GM18870 (cell line): ENCODE measurements around the gene ALOX15.
"Not testable (repeated sequence)": the region's sequence is repeated elsewhere in the genome, so short reads cannot be mapped to it uniquely, and the experiment has no call there.

Source experiments
- ATAC-seq: cut with Tn5 transposase; IDR thresholded peaks from one replicate; pipeline ENCODE4 v1.9.1; 2021; ENCODE audit warnings: moderate library complexity; ENCODE audit not compliant: unreplicated experiment

The ALOX15 gene, protein sequence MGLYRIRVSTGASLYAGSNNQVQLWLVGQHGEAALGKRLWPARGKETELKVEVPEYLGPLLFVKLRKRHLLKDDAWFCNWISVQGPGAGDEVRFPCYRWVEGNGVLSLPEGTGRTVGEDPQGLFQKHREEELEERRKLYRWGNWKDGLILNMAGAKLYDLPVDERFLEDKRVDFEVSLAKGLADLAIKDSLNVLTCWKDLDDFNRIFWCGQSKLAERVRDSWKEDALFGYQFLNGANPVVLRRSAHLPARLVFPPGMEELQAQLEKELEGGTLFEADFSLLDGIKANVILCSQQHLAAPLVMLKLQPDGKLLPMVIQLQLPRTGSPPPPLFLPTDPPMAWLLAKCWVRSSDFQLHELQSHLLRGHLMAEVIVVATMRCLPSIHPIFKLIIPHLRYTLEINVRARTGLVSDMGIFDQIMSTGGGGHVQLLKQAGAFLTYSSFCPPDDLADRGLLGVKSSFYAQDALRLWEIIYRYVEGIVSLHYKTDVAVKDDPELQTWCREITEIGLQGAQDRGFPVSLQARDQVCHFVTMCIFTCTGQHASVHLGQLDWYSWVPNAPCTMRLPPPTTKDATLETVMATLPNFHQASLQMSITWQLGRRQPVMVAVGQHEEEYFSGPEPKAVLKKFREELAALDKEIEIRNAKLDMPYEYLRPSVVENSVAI

DNA sequence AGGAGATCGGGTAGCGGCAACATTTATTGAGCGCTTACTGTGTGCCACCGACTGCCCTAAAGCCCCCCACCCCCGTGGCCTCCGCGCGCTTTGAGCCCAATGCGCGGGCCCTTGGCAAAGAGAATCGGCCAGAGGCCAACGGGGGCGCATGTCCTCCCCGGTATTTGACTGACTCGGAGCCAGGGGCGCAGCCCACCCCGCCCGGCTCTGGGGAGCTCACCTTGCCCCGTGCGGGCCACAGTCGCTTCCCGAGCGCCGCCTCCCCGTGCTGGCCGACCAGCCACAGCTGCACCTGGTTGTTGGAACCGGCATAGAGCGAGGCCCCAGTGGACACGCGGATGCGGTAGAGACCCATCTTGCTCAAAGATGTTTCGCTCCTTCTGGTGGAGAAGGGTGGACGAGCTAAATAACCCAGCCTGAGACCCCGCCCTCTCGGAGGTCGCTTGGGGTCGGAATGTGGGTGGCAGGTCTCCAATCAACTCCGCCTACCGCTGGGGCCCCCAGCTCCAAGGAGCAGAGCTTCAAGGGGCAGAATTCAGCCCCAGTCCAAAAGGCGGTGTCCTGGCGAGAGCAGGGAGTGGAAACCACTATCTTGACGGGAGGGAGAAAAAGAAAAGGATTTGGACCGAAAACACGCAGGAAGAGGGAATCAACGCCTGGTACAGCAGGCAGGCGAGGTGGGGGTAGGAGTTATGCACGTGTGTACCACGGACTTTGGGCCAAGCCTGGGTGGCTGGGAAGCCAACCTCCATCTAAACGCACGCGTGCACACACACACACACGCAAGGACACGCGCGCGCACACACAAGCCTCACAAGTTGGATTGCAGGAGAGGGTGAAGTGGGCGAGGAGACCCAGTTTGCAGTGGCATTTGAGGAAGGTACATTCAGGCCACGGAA, at the start of gene ALOX15:
Gene ALOX15 (minus strand): TSS at position 382 of the 899 bp plus-strand sequence. CDS start 27 bp downstream, at position 355.
- no peak for ATAC-seq

DNA sequence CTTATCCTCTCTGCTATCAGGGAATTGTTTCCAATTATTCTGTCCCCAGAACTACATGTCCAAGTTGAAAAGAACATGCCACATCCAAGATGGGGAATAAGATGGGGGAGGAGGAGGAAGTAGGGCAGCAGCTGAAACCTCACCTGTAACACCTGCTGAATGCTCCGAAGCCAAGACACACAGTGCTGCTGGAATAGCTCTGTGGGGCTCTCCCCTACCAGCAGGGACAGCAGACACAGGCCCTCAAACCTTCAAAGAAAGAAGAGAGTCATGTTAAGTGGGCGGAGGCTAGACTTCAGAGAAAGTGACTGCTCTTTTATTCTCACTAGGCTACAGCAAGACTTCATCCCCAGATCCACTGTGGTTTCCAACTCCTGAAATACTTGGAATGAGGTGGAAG, 49.3 kb upstream of the ALOX15 start:
- ATAC-seq = no peak

DNA sequence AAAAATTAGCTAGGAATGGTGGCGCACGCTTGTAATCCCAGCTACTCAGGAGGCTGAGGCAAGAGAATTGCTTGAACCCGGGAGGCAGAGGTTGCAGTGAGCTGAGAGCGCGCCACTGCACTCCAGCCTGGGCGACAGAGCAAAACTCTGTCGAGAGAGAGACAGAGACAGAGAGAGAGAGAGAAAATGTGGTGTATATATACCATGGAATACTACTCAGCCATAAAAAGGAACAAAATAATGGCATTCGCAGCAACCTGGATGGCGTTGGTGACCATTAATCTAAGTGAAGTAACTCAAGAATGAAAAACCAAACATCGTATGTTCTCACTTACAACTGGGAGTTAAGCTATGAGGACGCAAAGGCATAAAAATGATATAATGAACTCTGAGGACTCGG, 48.4 kb upstream of the ALOX15 start:
- not testable (repeated sequence) for ATAC-seq

DNA sequence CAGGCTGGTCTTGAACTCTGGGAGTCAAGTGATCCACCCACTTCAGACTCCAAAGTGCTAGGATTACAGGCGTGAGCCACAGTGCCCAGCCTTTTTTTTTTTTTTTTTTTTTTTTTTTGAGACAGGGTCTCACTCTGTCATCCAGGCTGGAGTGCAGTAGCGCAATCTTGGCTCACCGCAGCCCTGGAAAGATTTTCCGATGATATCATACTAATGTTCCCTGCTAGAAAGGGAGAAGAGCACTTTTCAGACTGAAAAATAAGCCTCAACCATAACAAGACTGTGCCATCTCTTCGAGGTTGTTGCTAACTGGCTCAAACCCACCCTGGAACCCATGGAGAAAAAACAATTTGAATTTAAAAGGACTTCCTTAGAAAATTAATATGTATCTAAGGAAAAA, 42.3 kb upstream of the ALOX15 start:
- not testable (repeated sequence) for ATAC-seq

DNA sequence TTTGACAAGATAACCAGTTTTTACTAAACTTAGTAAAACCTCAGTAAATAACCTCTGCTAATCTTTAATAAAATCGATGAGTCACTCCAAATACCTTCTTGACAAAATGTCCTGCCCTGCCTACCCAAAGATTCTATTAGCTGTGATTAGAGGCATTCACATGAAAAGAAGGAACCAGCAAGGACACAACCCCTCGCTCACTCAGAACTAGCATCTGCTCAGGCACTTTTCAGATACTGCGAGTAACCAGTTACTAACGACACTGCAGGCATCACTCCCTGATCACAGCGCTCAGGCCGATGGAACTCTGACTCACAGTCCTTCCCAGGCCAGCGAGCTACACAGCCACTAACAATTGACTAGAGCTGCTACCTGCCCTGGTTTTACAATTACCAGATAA, 38.2 kb upstream of the ALOX15 start:
- ATAC-seq = no peak

DNA sequence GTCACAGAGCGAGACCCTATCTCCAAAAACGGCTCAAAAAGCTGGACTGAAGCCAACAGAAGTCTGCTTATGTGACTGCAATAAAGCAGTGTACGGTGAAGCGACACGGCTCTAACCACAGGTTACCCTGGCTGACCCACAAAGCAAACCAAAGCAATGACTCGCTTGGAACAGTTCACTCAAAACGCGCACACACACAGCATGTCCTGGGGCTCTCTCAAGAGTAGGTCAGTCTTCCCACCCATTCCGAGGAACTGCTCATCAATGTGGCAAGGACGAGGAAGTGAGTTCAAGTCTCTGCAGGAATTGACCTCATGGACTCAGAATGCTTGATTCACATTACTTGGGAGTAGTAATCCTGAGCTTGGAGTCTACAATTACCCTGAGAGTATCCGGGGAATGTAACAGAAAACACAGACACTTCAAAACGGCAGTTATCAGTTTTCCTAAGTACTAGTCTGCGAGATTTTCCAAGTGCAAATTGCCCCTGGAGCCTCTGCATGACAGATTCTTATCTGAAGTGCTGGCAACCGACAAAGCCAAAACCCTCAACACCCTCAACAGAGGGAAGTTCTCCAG, 37.1 kb upstream of the ALOX15 start:
- no peak for ATAC-seq

DNA sequence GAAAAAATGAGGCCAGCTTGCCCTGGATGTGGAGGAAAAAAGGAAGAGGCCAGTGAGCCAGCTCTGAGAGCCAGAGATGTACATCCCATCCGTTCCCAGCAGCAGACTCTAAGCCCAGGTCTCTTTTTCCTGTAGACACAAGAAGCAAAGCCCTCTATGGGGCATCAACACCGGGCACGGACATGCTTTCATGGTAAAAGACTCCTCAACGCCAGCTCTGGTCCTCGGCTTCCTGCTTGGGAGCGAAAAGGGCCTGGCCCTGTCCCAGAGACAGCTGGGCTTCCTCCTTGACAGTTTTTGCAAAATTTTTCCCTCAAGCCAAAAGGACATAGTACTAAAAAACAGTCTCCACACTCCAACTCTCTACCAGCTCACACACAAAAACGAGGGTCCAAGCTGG, 35.3 kb upstream of the ALOX15 start:
- no peak for ATAC-seq

DNA sequence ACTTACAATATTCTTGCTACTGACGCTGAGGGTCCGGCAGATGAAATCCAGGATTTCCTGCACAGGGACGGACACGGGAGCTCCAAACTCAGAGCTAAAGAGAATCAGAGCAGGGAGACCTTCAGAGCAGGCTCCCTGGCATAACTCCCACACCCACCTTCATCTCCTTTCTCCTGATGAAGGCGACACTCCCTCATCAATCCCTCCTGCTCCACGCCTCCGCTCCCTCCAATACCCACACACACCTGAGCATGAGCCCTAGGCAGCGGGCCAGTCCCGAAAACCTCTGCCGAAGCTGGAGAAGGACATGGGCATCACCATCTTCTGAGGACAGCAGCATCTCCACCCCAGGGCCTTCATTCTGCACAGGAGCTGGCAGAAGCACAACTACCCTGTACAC, 34.3 kb upstream of the ALOX15 start:
- ATAC-seq = no peak

DNA sequence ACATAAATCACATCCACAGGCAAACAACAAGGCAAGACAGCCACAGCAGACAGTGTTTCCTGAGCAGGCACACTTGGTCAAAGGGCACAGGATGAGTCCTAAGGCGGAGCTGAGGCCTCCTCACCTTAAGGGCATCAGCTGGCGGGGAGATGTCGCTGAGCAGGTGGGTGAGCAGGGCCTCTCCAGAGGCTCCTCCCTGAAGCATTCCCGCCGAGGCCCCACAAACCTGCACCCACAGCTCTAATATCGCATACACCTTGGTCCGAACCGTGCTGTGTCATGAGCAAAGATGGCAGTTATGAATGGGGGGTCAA, 33.2 kb upstream of the ALOX15 start:
- no peak for ATAC-seq

DNA sequence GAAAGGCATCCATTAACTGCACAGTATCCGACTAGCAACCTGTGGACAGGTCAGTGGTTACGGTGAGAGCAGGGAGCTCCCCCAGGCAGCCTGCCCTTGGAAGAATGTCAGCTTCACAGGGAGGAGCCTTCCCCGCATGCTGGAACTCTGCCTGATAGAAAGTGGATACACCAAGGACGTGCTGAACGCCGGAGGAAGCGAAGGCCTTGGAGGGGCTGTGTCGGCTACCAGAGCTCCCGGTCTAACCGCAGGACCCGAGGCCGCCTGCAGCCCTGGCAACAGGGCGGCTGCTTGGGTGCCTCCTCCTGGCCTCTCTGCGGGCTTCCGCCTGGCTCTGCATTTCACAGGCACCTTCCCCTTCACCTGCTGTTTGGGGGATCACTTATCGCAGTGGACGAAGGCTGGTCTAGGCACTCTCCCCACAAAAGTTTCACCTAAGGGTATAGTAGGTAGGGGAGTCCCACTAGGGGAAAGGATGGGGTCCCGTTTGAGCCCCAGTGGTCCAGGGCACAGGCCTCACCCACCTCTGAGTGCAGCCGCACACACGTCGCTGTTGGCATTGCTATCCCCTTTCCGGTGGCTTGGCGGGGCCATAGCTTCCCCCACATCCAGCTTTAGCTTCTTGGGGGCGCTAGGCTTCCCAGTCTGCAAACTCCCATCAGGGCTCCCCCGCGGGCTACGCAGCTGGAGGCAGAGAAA, 32.7 kb upstream of the ALOX15 start:
- no peak for ATAC-seq

DNA sequence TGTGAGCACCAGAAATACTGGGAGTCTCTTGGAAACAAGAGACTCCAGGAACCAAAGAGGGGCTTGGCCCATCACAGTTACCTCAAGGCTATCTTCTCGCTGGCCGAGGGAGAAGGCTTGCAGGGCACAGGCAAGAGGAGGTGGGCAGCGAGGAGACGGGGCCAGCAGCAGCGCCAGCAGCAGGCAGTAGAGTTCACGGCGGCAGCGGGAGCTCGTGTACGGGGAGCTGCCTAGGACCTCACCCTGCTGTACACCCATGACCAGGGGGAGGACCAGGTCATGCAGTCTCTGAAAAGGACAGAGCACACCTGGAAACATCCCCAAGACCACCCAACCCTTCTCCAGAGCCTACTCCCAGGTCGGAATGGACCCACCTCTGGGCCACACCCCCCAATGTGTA, 31.7 kb upstream of the ALOX15 start:
- ATAC-seq = no peak

DNA sequence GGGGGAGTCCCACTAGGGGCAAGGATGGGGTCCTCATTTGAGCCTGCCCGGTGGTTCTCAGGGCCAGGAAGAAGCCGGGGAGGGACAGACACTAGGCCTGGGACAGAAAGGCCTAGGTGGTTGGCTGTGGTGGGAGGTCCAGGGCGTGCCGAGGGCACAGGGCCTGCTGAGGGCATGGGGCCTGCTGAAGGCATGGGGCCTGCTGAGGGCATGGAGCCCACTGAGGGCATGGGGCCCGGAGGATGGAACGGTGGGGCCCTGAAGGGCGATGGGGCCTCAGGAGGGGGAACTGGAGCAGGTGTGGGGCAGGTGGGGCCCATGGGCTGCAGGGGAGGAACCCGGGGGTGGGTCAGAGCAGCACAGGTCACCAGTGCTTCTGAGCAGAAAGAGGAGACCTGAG, 31.3 kb upstream of the ALOX15 start:
- ATAC-seq = no peak

DNA sequence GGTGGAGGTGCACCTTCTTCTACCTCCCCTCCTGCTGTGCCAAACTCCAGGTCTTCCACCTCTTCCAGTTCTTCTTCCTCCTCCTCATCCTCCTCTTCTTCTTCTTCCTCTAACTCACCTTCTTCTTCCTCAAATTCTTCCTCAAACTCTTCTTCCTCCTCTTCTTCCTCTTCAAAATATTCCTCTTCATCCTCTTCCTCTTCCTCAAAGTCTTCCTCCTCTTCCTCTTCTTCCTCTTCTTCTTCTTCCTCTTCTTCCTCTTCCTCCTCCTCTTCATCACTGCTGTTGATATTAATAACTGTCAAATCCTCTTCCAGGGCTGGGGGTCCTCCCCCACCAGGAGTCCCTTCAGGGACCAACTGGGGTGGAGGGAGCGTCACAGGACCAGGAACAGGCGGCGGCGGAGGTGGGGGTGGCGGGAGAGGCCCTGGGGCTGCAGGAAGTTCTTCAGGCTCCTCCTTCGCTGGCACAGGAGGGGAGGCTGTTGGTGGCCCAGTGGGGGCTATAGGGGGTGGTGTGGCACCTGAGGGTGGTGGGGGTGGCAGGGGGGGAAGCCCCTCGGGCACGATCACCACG, 30.7 kb upstream of the ALOX15 start:
- no peak for ATAC-seq

DNA sequence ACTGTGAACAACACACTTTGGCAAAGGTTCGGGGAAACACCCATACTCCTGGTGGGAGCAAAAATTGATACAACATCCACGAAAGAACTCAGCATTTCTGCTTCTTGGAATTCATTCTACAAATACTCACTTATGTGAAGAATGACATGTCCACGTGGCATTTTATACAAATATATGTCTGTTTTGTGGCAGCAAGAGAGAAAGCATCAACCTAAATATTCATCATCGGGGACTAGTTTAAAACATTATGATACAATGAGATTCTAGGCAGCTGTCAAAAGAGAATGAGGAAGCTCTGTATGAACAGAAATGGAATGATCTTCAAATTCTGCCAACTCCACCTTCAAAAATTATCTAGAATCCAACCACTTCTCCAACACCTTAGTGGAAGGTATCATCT, 25.7 kb upstream of the ALOX15 start:
- ATAC-seq = no peak

DNA sequence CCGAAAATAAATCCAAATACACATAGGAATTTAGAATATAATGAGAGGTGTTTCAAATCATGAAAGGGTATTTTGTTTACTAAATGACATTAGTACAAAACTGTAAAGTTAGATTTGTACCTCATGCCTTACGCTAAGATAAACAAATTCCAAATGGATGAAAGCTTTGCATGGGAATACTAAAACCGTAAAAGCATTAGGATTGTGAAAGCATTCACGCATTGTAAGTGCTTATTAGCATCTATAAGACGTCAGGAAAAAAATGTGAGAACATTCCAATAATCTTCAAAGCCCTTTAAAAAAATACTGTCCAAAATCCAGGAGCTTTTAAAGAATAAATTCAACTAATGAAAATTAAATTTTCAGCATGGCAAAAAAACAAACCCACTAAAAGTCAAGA, 24.8 kb upstream of the ALOX15 start:
- ATAC-seq = no peak

DNA sequence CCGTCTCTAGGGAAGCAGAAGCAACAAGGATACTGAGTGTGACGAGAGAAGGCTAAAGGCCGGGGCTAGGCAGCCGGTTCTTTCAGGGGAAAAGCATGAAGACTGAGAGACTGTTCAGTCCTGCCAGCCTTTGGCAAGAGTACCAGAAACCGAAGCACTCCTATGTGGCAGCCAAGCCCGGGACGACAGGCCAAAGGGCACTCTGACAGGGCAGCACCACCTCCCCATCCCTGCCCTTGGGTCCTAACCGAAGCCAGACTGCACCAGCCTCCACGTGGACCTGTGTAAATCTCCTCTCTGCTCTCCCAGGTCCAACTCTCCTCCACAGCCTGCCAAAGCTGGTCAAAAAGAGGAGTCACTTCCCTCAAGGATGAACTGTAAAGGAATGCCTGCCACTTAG, 23.5 kb upstream of the ALOX15 start:
- no peak for ATAC-seq

DNA sequence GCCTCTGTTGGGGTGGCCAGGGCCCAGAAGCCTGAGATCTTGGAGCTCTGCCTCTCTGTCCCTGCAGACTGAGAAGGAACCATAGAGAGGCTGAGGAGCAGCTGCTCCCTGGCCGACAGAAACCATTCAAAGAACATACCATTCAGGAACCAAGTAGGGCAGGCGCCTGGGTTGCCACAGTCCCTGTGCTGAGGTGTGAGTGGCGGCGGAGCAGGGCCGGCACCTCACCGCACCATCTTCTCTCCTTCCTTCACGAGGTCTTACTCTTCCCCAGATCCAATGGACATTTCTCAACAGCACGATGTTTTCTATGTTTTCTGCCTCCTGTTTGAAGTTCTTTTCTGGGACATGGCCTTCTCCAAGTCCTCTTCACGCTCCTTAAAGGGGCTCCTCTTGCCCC, 22.8 kb upstream of the ALOX15 start:
- no peak for ATAC-seq

DNA sequence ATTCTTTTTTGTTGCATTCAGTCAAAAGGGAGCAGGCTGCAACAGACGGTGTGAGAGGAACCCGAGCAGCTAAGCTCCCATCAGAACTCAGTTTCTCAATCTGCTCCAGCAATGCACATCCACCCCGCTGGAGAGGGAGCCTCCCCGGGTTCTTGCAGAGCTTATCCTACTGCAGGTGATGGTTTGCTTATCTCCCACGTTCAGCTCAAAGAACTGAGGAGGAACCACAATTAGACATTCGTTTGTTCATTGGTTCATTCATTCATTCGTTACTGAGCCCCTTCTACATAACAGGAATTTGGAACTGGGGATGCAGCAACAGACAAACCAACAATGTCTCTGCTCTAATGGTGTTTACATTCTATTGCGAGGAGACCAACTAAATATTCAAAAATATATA, 22.2 kb upstream of the ALOX15 start:
- ATAC-seq = no peak

DNA sequence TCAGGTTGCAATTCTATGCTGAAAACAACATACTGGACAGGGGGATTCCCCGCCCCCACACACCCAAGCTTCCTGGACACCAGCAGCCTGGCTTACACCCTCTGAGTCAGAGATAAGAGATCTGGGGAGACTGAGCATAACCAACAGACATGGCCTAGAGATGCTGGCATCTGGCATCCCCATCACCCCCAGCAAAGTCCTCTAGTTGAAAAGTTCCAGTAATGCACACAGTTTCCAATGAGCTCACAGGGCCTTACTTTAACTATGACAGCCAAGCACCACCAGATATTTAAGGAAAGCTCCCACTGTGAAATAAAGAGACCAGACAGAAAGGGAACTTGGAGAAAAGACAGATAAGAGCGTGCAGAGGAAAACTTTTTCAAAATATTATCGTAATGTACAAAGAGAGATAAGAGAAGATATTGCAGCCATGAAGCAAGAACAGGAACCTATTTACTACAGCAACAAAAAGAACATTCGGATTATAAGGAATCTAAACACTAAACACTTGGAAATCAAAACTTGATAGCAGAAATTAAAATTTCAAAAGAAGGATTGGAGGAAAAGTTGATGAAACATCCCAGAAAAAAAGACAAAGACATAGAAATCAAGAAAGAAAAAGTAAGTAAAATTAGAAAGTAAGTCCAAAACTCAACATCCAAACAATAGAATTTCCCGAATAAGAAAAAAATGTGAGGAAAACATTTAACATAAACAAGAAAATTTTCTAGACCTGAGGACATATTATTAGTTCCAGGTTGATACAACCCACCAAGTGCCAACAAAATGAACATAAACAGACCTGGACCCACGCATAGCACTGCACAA, 17.2 kb upstream of the ALOX15 start:
- no peak for ATAC-seq

DNA sequence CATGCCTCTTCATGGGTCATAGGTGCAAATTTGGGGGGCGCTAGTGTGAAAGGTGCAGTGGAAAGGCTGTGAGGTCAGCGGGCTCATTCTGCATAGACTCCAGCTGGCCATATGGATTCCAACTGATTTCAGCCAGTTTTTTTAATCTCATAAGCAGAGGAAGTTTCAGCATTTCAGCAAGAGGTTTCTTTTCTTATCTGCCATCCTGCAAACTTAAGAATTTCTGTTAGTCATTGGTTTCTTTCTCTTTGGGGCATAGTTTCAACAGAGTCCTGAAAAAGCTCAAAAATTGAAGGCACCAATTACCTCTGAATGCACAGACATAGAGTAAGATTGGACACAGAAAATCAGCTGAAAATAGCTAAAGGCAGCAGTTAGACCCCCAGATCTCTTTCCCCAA, 16.2 kb upstream of the ALOX15 start:
- ATAC-seq = no peak
